ENCODE data around the gene FBF1. TPM values are rescaled to one million over a fixed set of nuclear protein-coding genes. Genes with fewer than 3 reads are reported as not detected.
A peak's percentile ranks its signal among the peaks of the same experiment; 100 is the strongest.

FBF1 gene
- total RNA-seq, 1 donor from 2014 or later, result 6.3 TPM

DNA sequence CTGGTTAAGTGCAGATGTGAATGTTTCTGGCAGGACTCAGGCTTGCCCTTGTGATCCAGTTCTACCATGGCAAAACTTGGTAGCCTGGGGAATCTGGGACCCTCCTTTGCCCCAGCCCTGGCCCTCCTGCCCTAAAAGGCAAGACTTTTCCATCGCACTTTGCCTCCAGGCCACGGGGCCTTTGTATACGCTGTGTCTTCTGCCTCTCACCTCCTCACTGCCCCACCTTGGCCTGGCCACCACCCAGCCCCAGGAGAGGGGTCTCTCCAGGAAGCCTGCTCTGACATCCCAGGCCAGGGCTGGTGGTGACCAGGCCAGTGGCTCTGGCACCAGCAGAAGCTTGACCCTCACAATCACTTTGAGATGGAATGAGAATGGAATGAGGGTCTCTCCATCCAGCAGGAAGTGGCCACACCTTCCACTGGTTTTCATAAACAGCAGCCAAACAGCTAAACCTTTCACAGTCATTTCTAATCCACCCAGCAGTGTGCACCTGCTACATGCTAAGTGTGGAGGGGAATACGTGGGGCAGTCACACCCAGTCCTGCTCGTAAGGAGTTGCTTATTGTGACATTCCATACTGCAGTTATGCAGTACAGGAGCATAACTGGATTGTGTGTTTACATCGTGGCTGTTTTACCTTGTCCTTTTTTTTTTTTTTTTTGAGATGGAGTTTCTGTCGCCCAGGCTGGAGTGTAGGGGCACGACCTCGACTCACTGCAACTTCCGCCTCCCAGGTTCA, 34.5 kb downstream of the FBF1 start:
- Histone ChIP-seq H3K9ac (ENCODE audit: low read depth in 1 of 3, low read length in 3 of 3) (no peak overlapping the region), H3K4me1 (ENCODE audit: control insufficient read depth in 3 of 3, insufficient read depth in 3 of 3, low read length in 3 of 3) (peaks cover 9 to 17% (median 10%) of the 10 kb centered on the region in 3 donors), H3K36me3 (ENCODE audit: control insufficient read depth in 3 of 3, insufficient read depth in 3 of 3, low read length in 3 of 3) (peaks cover 12 to 14% (median 14%) of the 10 kb centered on the region in 3 donors), H3K9me3 (ENCODE audit: control insufficient read depth in 3 of 3, low read length in 3 of 3) (no peaks in the 10 kb centered on the region), H3K27me3 (ENCODE audit: control insufficient read depth in 3 of 3, insufficient read depth in 3 of 3, low read length in 3 of 3) (no peaks in the 10 kb centered on the region), H3K27ac (ENCODE audit: low read depth, low read length) (peak overlapping the region; percentile 44), H3K4me3 (ENCODE audit: low read length in 3 of 3) (no peak overlapping the region)

DNA sequence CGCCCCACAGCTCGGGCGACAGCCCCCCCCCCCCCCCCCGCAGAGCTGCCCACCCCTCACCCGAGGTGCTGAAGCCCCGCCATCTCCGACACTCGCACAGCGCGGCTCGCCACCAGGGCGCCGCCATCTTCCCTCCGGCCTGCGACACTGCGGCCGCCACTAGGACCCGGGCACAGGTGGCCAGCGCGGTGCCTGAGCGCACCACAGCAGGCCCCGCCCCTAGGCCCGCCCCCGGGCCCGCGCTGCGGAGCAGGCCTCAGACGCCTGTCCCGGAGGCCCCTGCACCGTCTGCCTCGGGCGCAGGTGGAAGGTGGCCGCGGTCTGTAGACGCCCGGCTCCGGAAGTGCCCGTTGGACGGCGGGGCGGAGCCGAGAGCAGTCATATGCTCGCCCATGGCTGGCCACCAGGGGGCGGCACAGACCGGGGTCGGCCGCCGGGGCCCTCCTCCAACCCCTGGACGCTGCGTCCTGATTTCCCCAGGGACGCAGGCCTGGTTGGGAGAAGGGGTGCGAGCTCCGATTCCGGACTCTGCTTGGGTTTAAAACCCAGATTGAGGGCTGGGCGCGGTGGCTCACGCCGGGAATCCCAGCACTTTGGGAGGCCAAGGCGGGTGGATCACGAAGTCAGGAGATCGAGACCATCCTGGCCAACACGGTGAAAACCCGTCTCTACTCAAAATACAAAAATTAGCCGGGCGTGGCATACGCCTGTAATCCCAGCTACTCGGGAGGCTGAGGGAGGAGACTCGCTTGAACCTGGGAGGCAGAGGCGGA, 35.9 kb downstream of the FBF1 start, which contains the start of gene MRPL38:
MRPL38 (minus strand) TSS at position 136 of the 773 bp plus-strand sequence; CDS start at position 127, 9 bp downstream.
- H3K9me3 ChIP-seq (ENCODE audit: control insufficient read depth in 3 of 3, low read length in 3 of 3), result no peaks in the 10 kb centered on the region
- H3K27ac ChIP-seq (ENCODE audit: low read depth, low read length), result peak within 1 kb of the TSS; percentile 88
- H3K4me1 ChIP-seq (ENCODE audit: control insufficient read depth in 3 of 3, insufficient read depth in 3 of 3, low read length in 3 of 3), result peaks cover 9 to 17% (median 10%) of the 10 kb centered on the region in 3 donors
- peak within 1 kb of the TSS; percentile 84 to 89 (median 86) for H3K9ac ChIP-seq (ENCODE audit: low read depth in 1 of 3, low read length in 3 of 3)
- no peaks in the 10 kb centered on the region for H3K27me3 ChIP-seq (ENCODE audit: control insufficient read depth in 3 of 3, insufficient read depth in 3 of 3, low read length in 3 of 3)
- peaks cover 24 to 28% (median 25%) of the 10 kb centered on the region in 3 donors for H3K36me3 ChIP-seq (ENCODE audit: control insufficient read depth in 3 of 3, insufficient read depth in 3 of 3, low read length in 3 of 3)
- H3K4me3 ChIP-seq (ENCODE audit: low read length in 3 of 3), result peak within 1 kb of the TSS; percentile 71 to 84 (median 82)

DNA sequence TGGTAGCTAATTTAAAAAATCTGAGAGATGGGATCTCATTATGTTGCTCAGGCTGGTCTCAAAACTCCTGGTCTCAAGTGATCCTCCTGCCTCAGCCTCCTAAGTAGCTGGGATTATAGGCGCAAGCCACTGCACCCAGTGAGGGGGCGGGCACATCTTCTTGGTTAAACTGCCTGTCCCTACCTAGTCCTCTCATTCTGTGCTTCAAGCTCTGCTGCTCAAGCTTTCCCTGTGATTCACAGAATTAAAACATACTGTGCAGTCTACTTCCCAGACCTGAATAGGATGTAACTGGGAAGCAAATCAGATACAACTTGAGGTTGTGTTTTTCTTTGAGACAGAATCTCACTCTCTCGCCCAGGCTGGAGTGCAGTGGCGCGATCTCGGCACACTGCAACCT, 38.4 kb downstream of the FBF1 start:
- peaks cover 43 to 50% (median 48%) of the 10 kb centered on the region in 3 donors for H3K36me3 ChIP-seq (ENCODE audit: control insufficient read depth in 3 of 3, insufficient read depth in 3 of 3, low read length in 3 of 3)
- no peaks in the 10 kb centered on the region for H3K27me3 ChIP-seq (ENCODE audit: control insufficient read depth in 3 of 3, insufficient read depth in 3 of 3, low read length in 3 of 3)
- H3K27ac ChIP-seq (ENCODE audit: low read depth, low read length), result no peak overlapping the region
- no peak overlapping the region for H3K4me3 ChIP-seq (ENCODE audit: low read length in 3 of 3)
- no peaks in the 10 kb centered on the region for H3K9me3 ChIP-seq (ENCODE audit: control insufficient read depth in 3 of 3, low read length in 3 of 3)
- H3K9ac ChIP-seq (ENCODE audit: low read depth in 1 of 3, low read length in 3 of 3), result no peak overlapping the region
- H3K4me1 ChIP-seq (ENCODE audit: control insufficient read depth in 3 of 3, insufficient read depth in 3 of 3, low read length in 3 of 3), result peaks cover 9 to 20% (median 13%) of the 10 kb centered on the region in 3 donors

DNA sequence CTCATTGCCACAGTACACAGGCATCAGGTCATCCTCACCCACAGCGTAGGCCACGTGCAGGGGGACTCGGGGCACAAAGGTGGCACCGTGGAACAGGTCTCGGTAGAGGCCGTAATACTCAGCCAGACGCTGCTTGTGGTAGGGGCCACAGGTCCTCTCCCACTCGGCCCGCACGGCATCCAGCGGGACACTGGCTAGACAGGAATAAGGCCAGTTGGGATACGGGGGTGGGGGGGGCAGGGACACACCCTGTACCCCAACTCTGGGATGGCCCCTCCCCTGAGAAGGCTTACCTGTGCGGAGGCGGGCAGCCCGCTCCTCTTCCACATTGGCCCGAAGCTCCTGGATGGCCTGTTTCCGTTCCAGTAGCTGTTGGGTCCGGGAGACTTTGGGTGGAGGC, 39.1 kb downstream of the FBF1 start:
- Histone ChIP-seq H3K4me3 (ENCODE audit: low read length in 3 of 3) (no peak overlapping the region), H3K4me1 (ENCODE audit: control insufficient read depth in 3 of 3, insufficient read depth in 3 of 3, low read length in 3 of 3) (peaks cover 13 to 26% (median 17%) of the 10 kb centered on the region in 3 donors), H3K27me3 (ENCODE audit: control insufficient read depth in 3 of 3, insufficient read depth in 3 of 3, low read length in 3 of 3) (no peaks in the 10 kb centered on the region), H3K27ac (ENCODE audit: low read depth, low read length) (no peak overlapping the region), H3K36me3 (ENCODE audit: control insufficient read depth in 3 of 3, insufficient read depth in 3 of 3, low read length in 3 of 3) (peaks cover 43 to 50% (median 50%) of the 10 kb centered on the region in 3 donors), H3K9me3 (ENCODE audit: control insufficient read depth in 3 of 3, low read length in 3 of 3) (no peaks in the 10 kb centered on the region), H3K9ac (ENCODE audit: low read depth in 1 of 3, low read length in 3 of 3) (no peak overlapping the region)

DNA sequence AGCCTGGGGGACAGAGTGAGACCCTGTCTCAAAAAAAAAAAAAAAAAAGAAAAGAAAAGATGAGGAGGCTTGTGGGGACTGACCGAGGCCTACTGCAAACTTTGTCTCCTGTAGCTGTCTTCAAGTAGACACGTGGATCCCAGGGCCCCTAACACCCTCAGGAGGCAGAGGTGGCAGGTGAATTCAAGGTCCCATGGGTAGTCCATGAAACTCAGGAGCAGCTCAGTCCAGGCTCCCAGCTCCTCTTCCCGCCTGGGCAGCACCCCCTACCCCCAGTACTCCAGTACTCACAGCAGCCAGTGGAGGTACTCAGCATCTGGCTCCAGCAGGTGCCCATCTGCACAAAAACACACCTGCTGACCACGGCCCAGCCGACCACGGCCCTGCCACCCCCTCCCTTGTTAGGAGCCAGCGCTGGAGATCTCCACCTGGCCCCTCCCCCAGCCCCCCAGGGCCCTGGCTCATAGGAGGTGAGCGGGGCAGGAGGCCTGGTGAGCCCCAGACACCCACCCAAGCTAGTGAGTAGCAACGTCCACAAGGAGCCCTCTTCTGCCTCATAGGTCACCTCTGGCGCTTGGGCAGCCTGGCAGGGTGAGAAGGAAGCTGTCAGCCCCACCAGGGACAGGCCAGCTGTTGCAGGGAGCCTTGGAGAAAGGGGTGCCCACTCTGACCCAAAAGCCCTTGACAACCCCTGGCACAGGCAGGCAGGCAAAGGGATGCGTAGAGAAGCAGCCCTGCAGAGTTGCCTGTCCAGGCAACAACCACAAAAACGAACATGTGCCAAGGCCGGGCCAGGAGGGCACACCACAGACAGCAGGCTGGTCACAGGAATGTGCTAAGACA, 39.9 kb downstream of the FBF1 start:
- Histone ChIP-seq H3K4me3 (ENCODE audit: low read length in 3 of 3) (no peak overlapping the region), H3K36me3 (ENCODE audit: control insufficient read depth in 3 of 3, insufficient read depth in 3 of 3, low read length in 3 of 3) (peaks cover 43 to 50% (median 50%) of the 10 kb centered on the region in 3 donors), H3K27me3 (ENCODE audit: control insufficient read depth in 3 of 3, insufficient read depth in 3 of 3, low read length in 3 of 3) (no peaks in the 10 kb centered on the region), H3K9ac (ENCODE audit: low read depth in 1 of 3, low read length in 3 of 3) (no peak overlapping the region), H3K9me3 (ENCODE audit: control insufficient read depth in 3 of 3, low read length in 3 of 3) (no peaks in the 10 kb centered on the region), H3K27ac (ENCODE audit: low read depth, low read length) (no peak overlapping the region), H3K4me1 (ENCODE audit: control insufficient read depth in 3 of 3, insufficient read depth in 3 of 3, low read length in 3 of 3) (peaks cover 13 to 26% (median 17%) of the 10 kb centered on the region in 3 donors)

DNA sequence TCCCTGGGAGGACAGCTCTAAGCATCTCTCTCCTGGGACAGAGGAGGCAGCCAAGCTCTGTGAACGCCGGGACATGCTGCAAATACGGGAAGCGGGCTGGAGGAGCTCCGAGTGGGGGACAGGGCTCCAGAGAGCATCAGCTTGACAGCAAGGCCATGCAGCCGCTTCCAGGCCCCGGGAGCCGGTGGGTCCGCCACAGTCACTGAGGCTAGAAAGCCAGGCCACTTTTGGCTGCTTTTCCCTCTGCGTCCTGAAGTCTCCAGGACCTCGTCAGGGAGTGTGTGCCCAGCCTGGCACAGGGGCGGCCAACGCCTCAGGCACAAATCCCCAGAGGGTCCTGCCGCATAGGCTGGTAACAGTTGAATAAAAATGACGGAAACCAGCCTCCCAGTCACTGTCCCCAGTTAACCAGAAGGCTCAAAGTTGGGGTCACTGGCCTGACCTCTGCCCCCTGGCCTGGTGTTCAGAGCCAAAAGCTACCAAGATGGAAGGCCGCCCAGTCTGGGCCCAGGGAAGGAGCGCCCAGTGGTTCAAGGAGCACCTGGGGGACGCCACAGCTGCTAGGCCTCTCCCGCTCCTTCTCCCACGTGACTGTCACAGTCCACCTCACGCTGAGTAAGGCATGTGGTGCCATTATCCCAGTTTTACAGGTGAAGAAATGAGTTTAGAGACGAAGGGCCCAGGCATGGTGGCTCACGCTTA, 40.9 kb downstream of the FBF1 start:
- no peaks in the 10 kb centered on the region for H3K9me3 ChIP-seq (ENCODE audit: control insufficient read depth in 3 of 3, low read length in 3 of 3)
- peaks cover 20 to 32% (median 27%) of the 10 kb centered on the region in 3 donors for H3K4me1 ChIP-seq (ENCODE audit: control insufficient read depth in 3 of 3, insufficient read depth in 3 of 3, low read length in 3 of 3)
- H3K27ac ChIP-seq (ENCODE audit: low read depth, low read length), result no peak overlapping the region
- H3K4me3 ChIP-seq (ENCODE audit: low read length in 3 of 3), result no peak overlapping the region
- no peak overlapping the region for H3K9ac ChIP-seq (ENCODE audit: low read depth in 1 of 3, low read length in 3 of 3)
- H3K36me3 ChIP-seq (ENCODE audit: control insufficient read depth in 3 of 3, insufficient read depth in 3 of 3, low read length in 3 of 3), result peaks cover 43 to 50% (median 50%) of the 10 kb centered on the region in 3 donors
- no peaks in the 10 kb centered on the region for H3K27me3 ChIP-seq (ENCODE audit: control insufficient read depth in 3 of 3, insufficient read depth in 3 of 3, low read length in 3 of 3)

DNA sequence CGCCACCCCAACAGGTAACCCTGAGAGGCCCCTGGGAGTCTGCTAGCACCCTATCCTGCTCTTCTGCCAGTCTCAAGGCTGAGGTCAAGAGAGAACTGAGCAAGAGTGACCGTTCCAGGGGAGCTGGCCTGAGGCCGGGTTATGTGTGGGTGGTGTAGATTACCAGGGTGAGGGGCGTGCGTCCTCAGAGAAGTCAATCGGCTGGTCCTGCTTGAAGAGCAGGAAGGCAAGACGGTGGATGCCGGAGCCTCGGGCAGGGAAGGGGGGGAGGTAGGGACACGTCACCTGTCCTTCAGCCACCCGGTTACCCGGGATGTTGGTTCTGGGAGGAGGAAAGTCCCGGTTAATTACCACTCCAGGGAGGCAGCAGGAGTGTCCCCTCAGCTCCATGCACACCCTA, 41.5 kb downstream of the FBF1 start:
- H3K9me3 ChIP-seq (ENCODE audit: control insufficient read depth in 3 of 3, low read length in 3 of 3), result no peaks in the 10 kb centered on the region
- H3K4me3 ChIP-seq (ENCODE audit: low read length in 3 of 3), result no peak overlapping the region
- H3K4me1 ChIP-seq (ENCODE audit: control insufficient read depth in 3 of 3, insufficient read depth in 3 of 3, low read length in 3 of 3), result peaks cover 24 to 38% (median 30%) of the 10 kb centered on the region in 3 donors
- H3K36me3 ChIP-seq (ENCODE audit: control insufficient read depth in 3 of 3, insufficient read depth in 3 of 3, low read length in 3 of 3), result peaks cover 43 to 50% (median 50%) of the 10 kb centered on the region in 3 donors
- H3K27me3 ChIP-seq (ENCODE audit: control insufficient read depth in 3 of 3, insufficient read depth in 3 of 3, low read length in 3 of 3), result no peaks in the 10 kb centered on the region
- H3K27ac ChIP-seq (ENCODE audit: low read depth, low read length), result no peak overlapping the region
- no peak overlapping the region for H3K9ac ChIP-seq (ENCODE audit: low read depth in 1 of 3, low read length in 3 of 3)

DNA sequence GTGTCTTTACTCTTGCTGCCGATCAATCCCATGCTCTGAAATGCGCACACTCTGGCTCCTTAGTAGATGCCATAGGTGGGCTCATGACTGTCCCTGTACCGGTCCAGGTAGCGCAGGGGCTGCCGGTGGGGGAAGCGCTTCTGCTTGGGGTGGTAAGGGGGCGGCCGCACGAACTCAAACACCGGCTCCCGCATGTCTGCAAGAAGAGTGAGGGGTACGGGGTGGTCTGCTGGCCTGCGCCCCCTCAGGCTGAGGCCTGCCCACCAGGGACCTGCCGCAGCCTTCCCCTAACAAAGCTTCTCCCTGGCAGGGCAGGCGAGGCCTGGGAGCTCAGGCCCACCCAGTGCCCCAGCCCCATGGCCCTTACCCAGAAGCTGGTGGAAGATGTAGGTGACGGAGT, 42.1 kb downstream of the FBF1 start:
- Histone ChIP-seq H3K9me3 (ENCODE audit: control insufficient read depth in 3 of 3, low read length in 3 of 3) (no peaks in the 10 kb centered on the region), H3K4me1 (ENCODE audit: control insufficient read depth in 3 of 3, insufficient read depth in 3 of 3, low read length in 3 of 3) (peaks cover 25 to 38% (median 31%) of the 10 kb centered on the region in 3 donors), H3K4me3 (ENCODE audit: low read length in 3 of 3) (no peak overlapping the region), H3K9ac (ENCODE audit: low read depth in 1 of 3, low read length in 3 of 3) (no peak overlapping the region), H3K27ac (ENCODE audit: low read depth, low read length) (no peak overlapping the region), H3K36me3 (ENCODE audit: control insufficient read depth in 3 of 3, insufficient read depth in 3 of 3, low read length in 3 of 3) (peaks cover 43 to 50% (median 50%) of the 10 kb centered on the region in 3 donors), H3K27me3 (ENCODE audit: control insufficient read depth in 3 of 3, insufficient read depth in 3 of 3, low read length in 3 of 3) (no peaks in the 10 kb centered on the region)

DNA sequence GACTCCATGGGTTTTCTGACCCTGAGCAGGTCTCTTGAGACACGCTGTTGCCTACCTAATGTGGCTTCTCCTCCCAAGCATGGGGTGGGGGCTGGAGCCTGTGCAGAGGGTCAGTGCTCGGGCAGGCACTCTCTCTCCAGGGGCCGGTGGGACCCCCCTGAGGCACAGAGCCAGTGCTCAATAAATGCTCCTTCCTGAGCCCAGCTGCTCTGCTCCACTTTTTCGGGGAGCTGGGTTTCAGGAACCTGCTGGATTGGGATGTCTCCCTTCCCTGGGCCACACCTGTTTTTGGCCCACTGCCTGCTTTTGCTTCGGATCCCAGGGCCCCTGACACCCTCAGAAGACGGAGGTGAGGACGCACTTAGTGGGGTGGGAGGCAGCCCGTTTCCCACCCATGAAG, 42.8 kb downstream of the FBF1 start:
- Histone ChIP-seq H3K4me3 (ENCODE audit: low read length in 3 of 3) (no peak overlapping the region), H3K4me1 (ENCODE audit: control insufficient read depth in 3 of 3, insufficient read depth in 3 of 3, low read length in 3 of 3) (peaks cover 25 to 33% (median 25%) of the 10 kb centered on the region in 3 donors), H3K27me3 (ENCODE audit: control insufficient read depth in 3 of 3, insufficient read depth in 3 of 3, low read length in 3 of 3) (no peaks in the 10 kb centered on the region), H3K9me3 (ENCODE audit: control insufficient read depth in 3 of 3, low read length in 3 of 3) (no peaks in the 10 kb centered on the region), H3K9ac (ENCODE audit: low read depth in 1 of 3, low read length in 3 of 3) (no peak overlapping the region), H3K27ac (ENCODE audit: low read depth, low read length) (no peak overlapping the region), H3K36me3 (ENCODE audit: control insufficient read depth in 3 of 3, insufficient read depth in 3 of 3, low read length in 3 of 3) (peaks cover 43 to 50% (median 50%) of the 10 kb centered on the region in 3 donors)
